HL-60 (cell line): Measurements from ENCODE around the gene DHRS7B.

Experiments used
- DNase-seq, 2 experiments: peaks; one replicate each; pipeline ENCODE4 v3.0.0-alpha.2; 2010 to 2020; ENCODE audit warnings: low read depth in 1 of 2, low spot score in 1 of 2
- H3K27ac ChIP-seq: fragments of 250-450 bp; sonication (Bioruptor Pico); replicated peaks from 2 replicates; pipeline ENCODE4 v1.5.1; 2020; ENCODE audit warnings: mild to moderate bottlenecking, moderate library complexity
- H3K27me3 ChIP-seq: fragments of 250-450 bp; sonication (Bioruptor Pico); 2 replicates; pipeline ENCODE4 v1.5.1; 2021; ENCODE audit warnings: mild to moderate bottlenecking, moderate library complexity; ENCODE audit not compliant: insufficient read depth, poor library complexity, severe bottlenecking
- H3K4me3 ChIP-seq: replicated peaks from 2 replicates; pipeline ENCODE4 v1.5.1; 2011; ENCODE audit warnings: mild to moderate bottlenecking, control low read depth, low read length; ENCODE audit not compliant: insufficient read depth
- GABPA ChIP-seq: IDR thresholded peaks from 2 replicates; pipeline ENCODE4 v1.6.1; 2012; ENCODE audit warnings: low read depth
- POLR2AphosphoS5 ChIP-seq: IDR thresholded peaks from 2 replicates; pipeline ENCODE4 v1.6.1; 2012; ENCODE audit warnings: low read depth
- SPI1 ChIP-seq: IDR thresholded peaks from 2 replicates; pipeline ENCODE4 v1.6.1; 2012; ENCODE audit warnings: low read depth, mild to moderate bottlenecking, borderline replicate concordance
- TF ChIP-seq, protein P1 (sequence below): IDR thresholded peaks from 2 replicates; pipeline ENCODE4 v1.6.1; 2012; ENCODE audit warnings: low read depth; ENCODE audit not compliant: insufficient replicate concordance
- TF ChIP-seq, protein P2 (sequence below): IDR thresholded peaks from one replicate; pipeline ENCODE4 v1.5.1; 2011; ENCODE audit warnings: low read length, control low read depth, inconsistent platforms; ENCODE audit not compliant: insufficient read depth

DHRS7B gene

GRCh38 chr17:21157586-21158370, 31.0 kb downstream of the DHRS7B start:
- DNase-seq = no peak
- no peak overlapping the region for H3K27ac ChIP-seq
- TF ChIP-seq SPI1 (no peak), GABPA (no peak), POLR2AphosphoS5 (no peak)
- TF ChIP-seq, protein P1, sequence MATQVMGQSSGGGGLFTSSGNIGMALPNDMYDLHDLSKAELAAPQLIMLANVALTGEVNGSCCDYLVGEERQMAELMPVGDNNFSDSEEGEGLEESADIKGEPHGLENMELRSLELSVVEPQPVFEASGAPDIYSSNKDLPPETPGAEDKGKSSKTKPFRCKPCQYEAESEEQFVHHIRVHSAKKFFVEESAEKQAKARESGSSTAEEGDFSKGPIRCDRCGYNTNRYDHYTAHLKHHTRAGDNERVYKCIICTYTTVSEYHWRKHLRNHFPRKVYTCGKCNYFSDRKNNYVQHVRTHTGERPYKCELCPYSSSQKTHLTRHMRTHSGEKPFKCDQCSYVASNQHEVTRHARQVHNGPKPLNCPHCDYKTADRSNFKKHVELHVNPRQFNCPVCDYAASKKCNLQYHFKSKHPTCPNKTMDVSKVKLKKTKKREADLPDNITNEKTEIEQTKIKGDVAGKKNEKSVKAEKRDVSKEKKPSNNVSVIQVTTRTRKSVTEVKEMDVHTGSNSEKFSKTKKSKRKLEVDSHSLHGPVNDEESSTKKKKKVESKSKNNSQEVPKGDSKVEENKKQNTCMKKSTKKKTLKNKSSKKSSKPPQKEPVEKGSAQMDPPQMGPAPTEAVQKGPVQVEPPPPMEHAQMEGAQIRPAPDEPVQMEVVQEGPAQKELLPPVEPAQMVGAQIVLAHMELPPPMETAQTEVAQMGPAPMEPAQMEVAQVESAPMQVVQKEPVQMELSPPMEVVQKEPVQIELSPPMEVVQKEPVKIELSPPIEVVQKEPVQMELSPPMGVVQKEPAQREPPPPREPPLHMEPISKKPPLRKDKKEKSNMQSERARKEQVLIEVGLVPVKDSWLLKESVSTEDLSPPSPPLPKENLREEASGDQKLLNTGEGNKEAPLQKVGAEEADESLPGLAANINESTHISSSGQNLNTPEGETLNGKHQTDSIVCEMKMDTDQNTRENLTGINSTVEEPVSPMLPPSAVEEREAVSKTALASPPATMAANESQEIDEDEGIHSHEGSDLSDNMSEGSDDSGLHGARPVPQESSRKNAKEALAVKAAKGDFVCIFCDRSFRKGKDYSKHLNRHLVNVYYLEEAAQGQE = no peak
- TF ChIP-seq, protein P2, sequence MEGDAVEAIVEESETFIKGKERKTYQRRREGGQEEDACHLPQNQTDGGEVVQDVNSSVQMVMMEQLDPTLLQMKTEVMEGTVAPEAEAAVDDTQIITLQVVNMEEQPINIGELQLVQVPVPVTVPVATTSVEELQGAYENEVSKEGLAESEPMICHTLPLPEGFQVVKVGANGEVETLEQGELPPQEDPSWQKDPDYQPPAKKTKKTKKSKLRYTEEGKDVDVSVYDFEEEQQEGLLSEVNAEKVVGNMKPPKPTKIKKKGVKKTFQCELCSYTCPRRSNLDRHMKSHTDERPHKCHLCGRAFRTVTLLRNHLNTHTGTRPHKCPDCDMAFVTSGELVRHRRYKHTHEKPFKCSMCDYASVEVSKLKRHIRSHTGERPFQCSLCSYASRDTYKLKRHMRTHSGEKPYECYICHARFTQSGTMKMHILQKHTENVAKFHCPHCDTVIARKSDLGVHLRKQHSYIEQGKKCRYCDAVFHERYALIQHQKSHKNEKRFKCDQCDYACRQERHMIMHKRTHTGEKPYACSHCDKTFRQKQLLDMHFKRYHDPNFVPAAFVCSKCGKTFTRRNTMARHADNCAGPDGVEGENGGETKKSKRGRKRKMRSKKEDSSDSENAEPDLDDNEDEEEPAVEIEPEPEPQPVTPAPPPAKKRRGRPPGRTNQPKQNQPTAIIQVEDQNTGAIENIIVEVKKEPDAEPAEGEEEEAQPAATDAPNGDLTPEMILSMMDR = no peak
- no peaks in the 10 kb centered on the region for H3K27me3 ChIP-seq
- H3K4me3 ChIP-seq = no peak overlapping the region

DNA sequence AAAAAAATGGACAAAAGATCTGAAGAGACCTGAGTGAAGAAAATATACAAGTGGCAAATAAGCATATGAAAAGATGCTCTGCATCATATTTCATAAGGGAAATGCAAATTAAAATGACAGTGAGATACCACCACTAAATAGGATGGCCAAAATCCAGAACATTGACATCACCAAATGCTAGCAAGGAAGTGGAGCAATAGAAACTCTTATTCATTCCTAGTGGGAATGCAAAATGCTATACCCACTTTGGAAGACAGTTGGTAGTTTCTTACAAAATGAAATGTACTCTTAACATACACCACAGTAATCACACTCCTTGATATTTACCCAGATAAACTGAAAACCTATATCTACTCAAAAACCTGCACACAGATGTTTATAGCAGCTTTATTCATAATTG, 33.6 kb downstream of the DHRS7B start:
- H3K4me3 ChIP-seq = no peak overlapping the region
- DNase-seq = no peak
- H3K27ac ChIP-seq = no peak overlapping the region
- H3K27me3 ChIP-seq = no peaks in the 10 kb centered on the region
- TF ChIP-seq, protein P1 = no peak
- no peak for TF ChIP-seq SPI1
- no peak for TF ChIP-seq GABPA
- TF ChIP-seq POLR2AphosphoS5 = no peak
- TF ChIP-seq, protein P2 = no peak

GRCh38 chr17:21161498-21162393, 35.0 kb downstream of the DHRS7B start:
- TF ChIP-seq POLR2AphosphoS5 (no peak), GABPA (no peak), SPI1 (no peak)
- TF ChIP-seq, protein P1 = no peak
- TF ChIP-seq, protein P2 = no peak
- DNase-seq = no peak
- Histone ChIP-seq H3K27me3 (no peaks in the 10 kb centered on the region), H3K27ac (no peak overlapping the region), H3K4me3 (no peak overlapping the region)
